HCT116 (cell line): ENCODE measurements around the gene PIGL. TPM values are rescaled to one million over a fixed set of nuclear protein-coding genes. Genes with fewer than 3 reads are reported as not detected.

ENCODE experiments used
- ATAC-seq: fragments of 200-7000 bp; cut with Tn5 transposase; 2 replicates; pipeline ENCODE4 v1.9.1; 2020; ENCODE audit warnings: mild to moderate bottlenecking, moderate library complexity
- BruUV-seq: library from RNA; stranded (reverse); fragments of 400-500 nt; replicated peaks from 2 replicates; lab custom pipeline; 2021; lab: Mats Ljungman, UMichigan
- CTCF ChIA-PET: fragments of 300-600 bp; sonication (Branson Sonifier 250); formaldehyde crosslinking; loops from one replicate; lab custom pipeline; 2021; ENCODE audit warnings: antibody characterized with exemption; lab: Charles Lee
- POLR2A ChIA-PET: fragments of 300-600, 350-600 bp; sonication (Branson Sonifier 250); formaldehyde crosslinking; loops from one replicate; lab custom pipeline; 2021; ENCODE audit warnings: antibody characterized with exemption; lab: Charles Lee
- RAD21 ChIA-PET, 2 experiments: fragments of 300-600 bp; sonication (Branson Sonifier 250); formaldehyde crosslinking; loops; one replicate each; lab custom pipeline; 2023; ENCODE audit warnings: low total read pairs in 2 of 2; ENCODE audit not compliant: uncharacterized antibody in 2 of 2, unreplicated experiment in 2 of 2, low non-redundant PET in 1 of 2; lab: Charles Lee
- DNase-seq: peaks from one replicate; pipeline ENCODE4 v3.0.0-alpha.2; 2010; ENCODE audit warnings: low read depth, low spot score
- H2AFZ ChIP-seq: fragments of 200-600 bp; shearing (Covaris generic), sonication (generic); 2 replicates; pipeline ENCODE4 v1.6.1; 2017; ENCODE audit warnings: low read depth, mixed run types, mixed read lengths, antibody characterized with exemption, low read length; ENCODE audit not compliant: poor library complexity, severe bottlenecking
- H3K27ac ChIP-seq: 2 replicates; pipeline ENCODE4 v1.5.1; 2012; ENCODE audit warnings: low read depth, low read length
- H3K27me3 ChIP-seq: fragments of 200-600 bp; sonication (generic); 2 replicates; pipeline ENCODE4 v1.6.1; 2016; ENCODE audit warnings: mixed run types, low read length, mixed read lengths; ENCODE audit not compliant: insufficient read depth
- H3K36me3 ChIP-seq, 2 experiments: fragments of 200-500 bp in 1 of 2; fragments of 200-600 bp in 1 of 2; sonication (Bioruptor generic) in 1 of 2; sonication (generic) in 1 of 2; 2 replicates each; pipeline versions ENCODE4 v1.5.1 to v1.6.1; 2014 to 2016; ENCODE audit warnings: low read length in 2 of 2, inconsistent platforms in 1 of 2, mixed read lengths in 1 of 2, mixed run types in 1 of 2; ENCODE audit not compliant: insufficient read depth in 2 of 2, control insufficient read depth in 1 of 2
- H3K4me1 ChIP-seq, 2 experiments: fragments of 200-600 bp in 1 of 2; sonication (generic) in 1 of 2; 2 replicates each; pipeline versions ENCODE4 v1.5.1 to v1.6.1; 2012 to 2017; ENCODE audit warnings: low read length in 2 of 2, inconsistent platforms in 1 of 2, mild to moderate bottlenecking in 1 of 2, mixed read lengths in 1 of 2, mixed run types in 1 of 2, moderate library complexity in 1 of 2; ENCODE audit not compliant: insufficient read depth in 2 of 2, control insufficient read depth in 1 of 2
- H3K4me2 ChIP-seq: fragments of 200-600 bp; sonication (generic); 2 replicates; pipeline ENCODE4 v1.6.1; 2017; ENCODE audit warnings: mixed run types, low read length, mixed read lengths
- H3K4me3 ChIP-seq, 2 experiments: fragments of 200-600 bp in 1 of 2; sonication (generic) in 1 of 2; replicated peaks in 1 of 2; 2 replicates each; pipeline ENCODE4 v1.5.1; 2011 to 2016; ENCODE audit warnings: low read length in 2 of 2, control low read depth in 1 of 2, low read depth in 1 of 2, mild to moderate bottlenecking in 1 of 2, mixed read lengths in 1 of 2, mixed run types in 1 of 2
- H3K79me2 ChIP-seq: fragments of 200-600 bp; sonication (generic); 2 replicates; pipeline ENCODE4 v1.6.1; 2017; ENCODE audit warnings: mild to moderate bottlenecking, mixed run types, low read length, moderate library complexity, mixed read lengths; ENCODE audit not compliant: insufficient read depth
- H3K9ac ChIP-seq: fragments of 200-600 bp; sonication (generic); 2 replicates; pipeline ENCODE4 v1.6.1; 2016; ENCODE audit warnings: low read length, mixed read lengths
- H3K9me2 ChIP-seq: fragments of 200-600 bp; sonication (generic), shearing (Covaris generic); 2 replicates; pipeline ENCODE4 v1.6.1; 2017; ENCODE audit warnings: mixed run types, mild to moderate bottlenecking, moderate library complexity; ENCODE audit not compliant: insufficient read depth
- H3K9me3 ChIP-seq, 2 experiments: fragments of 200-500 bp in 1 of 2; fragments of 200-600 bp in 1 of 2; sonication (Bioruptor generic) in 1 of 2; sonication (generic) in 1 of 2; 2 replicates each; pipeline ENCODE4 v1.6.1; 2014 to 2017; ENCODE audit warnings: low read length in 2 of 2, mixed read lengths in 2 of 2, inconsistent platforms in 1 of 2, low read depth in 1 of 2, mild to moderate bottlenecking in 1 of 2, mixed run types in 1 of 2, moderate library complexity in 1 of 2; ENCODE audit not compliant: control insufficient read depth in 1 of 2, insufficient read depth in 1 of 2
- H4K20me1 ChIP-seq: fragments of 200-600 bp; sonication (generic), shearing (Covaris generic); 2 replicates; pipeline ENCODE4 v1.6.1; 2017; ENCODE audit warnings: mixed run types, mild to moderate bottlenecking, moderate library complexity; ENCODE audit not compliant: insufficient read depth
- ATF3 ChIP-seq: IDR thresholded peaks from 2 replicates; pipeline ENCODE4 v1.6.1; 2012
- CBX3 ChIP-seq: IDR thresholded peaks from 2 replicates; pipeline ENCODE4 v1.6.1; 2012; ENCODE audit warnings: low read depth
- CEBPB ChIP-seq: IDR thresholded peaks from 2 replicates; pipeline ENCODE4 v1.6.1; 2012; ENCODE audit warnings: low read depth
- CTCF ChIP-seq, 3 experiments: fragments of 200-600 bp in 1 of 3; sonication (generic) in 1 of 3; IDR thresholded peaks in 2 of 3; conservative IDR thresholded peaks in 1 of 3; 2 replicates each; pipeline ENCODE4 v1.5.1; 2012 to 2017; ENCODE audit warnings: low read depth in 2 of 3, low read length in 2 of 3, antibody characterized with exemption in 1 of 3, borderline replicate concordance in 1 of 3, control low read depth in 1 of 3, mild to moderate bottlenecking in 1 of 3, mixed read lengths in 1 of 3, mixed run types in 1 of 3, moderate library complexity in 1 of 3; ENCODE audit not compliant: insufficient read depth in 1 of 3
- ELF1 ChIP-seq: IDR thresholded peaks from 2 replicates; pipeline ENCODE4 v1.6.1; 2012; ENCODE audit warnings: low read depth, borderline replicate concordance
- EZH2 ChIP-seq: fragments of 200-600 bp; sonication (generic); IDR thresholded peaks from 2 replicates; pipeline ENCODE4 v1.6.1; 2017; ENCODE audit warnings: antibody characterized with exemption, mixed run types
- FOSL1 ChIP-seq: IDR thresholded peaks from 2 replicates; pipeline ENCODE4 v1.6.1; 2012; ENCODE audit warnings: low read depth
- MAX ChIP-seq: IDR thresholded peaks from 2 replicates; pipeline ENCODE4 v1.6.1; 2012
- POLR2AphosphoS5 ChIP-seq: IDR thresholded peaks from 2 replicates; pipeline ENCODE4 v1.6.1; 2011; ENCODE audit warnings: mild to moderate bottlenecking, low read depth, low read length, moderate library complexity
- RAD21 ChIP-seq: IDR thresholded peaks from 2 replicates; pipeline ENCODE4 v1.6.1; 2012; ENCODE audit warnings: low read depth, mild to moderate bottlenecking
- TCF7L2 ChIP-seq: IDR thresholded peaks from 2 replicates; pipeline ENCODE4 v1.7.0; 2011; ENCODE audit warnings: borderline replicate concordance, inconsistent platforms; ENCODE audit not compliant: insufficient read depth, insufficient read length; ENCODE audit errors: extremely low read depth
- ZBTB33 ChIP-seq: IDR thresholded peaks from 2 replicates; pipeline ENCODE4 v1.6.1; 2011; ENCODE audit warnings: mild to moderate bottlenecking, low read length, moderate library complexity; ENCODE audit not compliant: insufficient replicate concordance; ENCODE audit errors: extremely low read depth
- ZFX ChIP-seq: fragments of 450-650 bp; IDR thresholded peaks from 2 replicates; pipeline ENCODE4 v1.6.1; 2017
- intact Hi-C: fragments of 100-400 bp; cut with micrococcal nuclease; formaldehyde crosslinking; loops from 2 replicates; pipeline ENCODE4 v1.10.0; 2022
- total RNA-seq: library from RNA; stranded (reverse); gene quantifications from one replicate; pipeline ENCODE4 v1.2.1, GENCODE V29; 2021; ENCODE audit not compliant: unreplicated experiment

The PIGL gene
- total RNA-seq, 1 experiment from 2014 or later = 36.8 TPM

GRCh38 chr17:16361874-16362273 is 144.9 kb downstream of the PIGL start:
- CTCF ChIA-PET = no interaction called here

GRCh38 chr17:16363749-16364536 is 146.9 kb downstream of the PIGL start:
- Histone ChIP-seq H3K9ac (no peak overlapping the region), H3K9me3 (no peaks in the 10 kb centered on the region), H3K4me2 (no peak overlapping the region), H3K9me2 (no peaks in the 10 kb centered on the region), H4K20me1 (no peaks in the 10 kb centered on the region), H2AFZ (peak overlapping the region; percentile 75)
- ChIA-PET CTCF (interaction anchor here (0.6 to 3.0 kb wide), 22 partner anchors 9 to 157 kb away, joined by 3 to 31 read pairs (median 4); partner anchors contain the start of gene CENPV), RAD21 (interaction anchor here in 1 of 2 experiments (0.5 to 1.0 kb wide), 2 partner anchors 77 to 157 kb away, joined by 3 to 6 read pairs; no protein-coding TSS in a partner anchor)
- BruUV-seq = no TSS peak
- ATAC-seq = peak; percentile 97
- peak; percentile 72 for DNase-seq
- intact Hi-C loops = loop anchor here (2.0 kb wide), 1 partner anchor 157 kb away; no protein-coding TSS in a partner anchor
- no peak for TF ChIP-seq TCF7L2
- no peak for TF ChIP-seq ZBTB33
- TF ChIP-seq CTCF (IDR thresholded peaks at IDR 0.05 in 2 of 3, conservative IDR thresholded peaks at IDR 0.05 in 1 of 3; ENCODE audit: borderline replicate concordance in 1 of 3, insufficient read depth in 1 of 3, low read depth in 2 of 3, low read length in 2 of 3) = peak; percentile 92 to 97 (median 96)
- peak; percentile 41; the same call in 1 of the 2 replicates for TF ChIP-seq MAX
- TF ChIP-seq ATF3 = no peak
- TF ChIP-seq POLR2AphosphoS5 = no peak
- peak; percentile 85 for TF ChIP-seq RAD21
- no peak for TF ChIP-seq EZH2
- TF ChIP-seq ZFX = no peak
- TF ChIP-seq CBX3 = peak; percentile 69; the same call in 1 of the 2 replicates
- TF ChIP-seq, all 23 proteins: peak for 4
- no peaks in the 10 kb centered on the region for H3K36me3 ChIP-seq
- H3K4me1 ChIP-seq = peaks cover 4 to 8% of the 10 kb centered on the region in 2 experiments; a peak in 2 of 4 replicates
- H3K4me3 ChIP-seq = no peak overlapping the region
- H3K79me2 ChIP-seq = no peaks in the 10 kb centered on the region
- H3K27ac ChIP-seq = no peak overlapping the region
- POLR2A ChIA-PET = interaction anchor here (0.6 to 2.0 kb wide), 8 partner anchors 12 to 148 kb away, joined by 3 to 11 read pairs (median 6); partner anchors contain the start of genes NCOR1 and UBB
- no peaks in the 10 kb centered on the region for H3K27me3 ChIP-seq

More at GRCh38 chr17:16361874-16362273, 144.9 kb downstream of the PIGL start:
- intact Hi-C loops = loop anchor here (2.0 kb wide), 1 partner anchor 159 kb away; no protein-coding TSS in a partner anchor
- no peak for TF ChIP-seq ELF1
- no peak for TF ChIP-seq FOSL1
- TF ChIP-seq TCF7L2 = no peak
- TF ChIP-seq CEBPB = no peak
- Histone ChIP-seq H3K4me3 (no peak overlapping the region), H3K27ac (no peak overlapping the region), H2AFZ (no peak overlapping the region), H3K9me2 (no peaks in the 10 kb centered on the region), H4K20me1 (no peaks in the 10 kb centered on the region), H3K79me2 (no peaks in the 10 kb centered on the region), H3K36me3 (no peaks in the 10 kb centered on the region), H3K9ac (no peak overlapping the region), H3K4me1 (peaks cover 4 to 8% of the 10 kb centered on the region in 2 experiments; a peak in 2 of 4 replicates), H3K9me3 (no peaks in the 10 kb centered on the region), H3K4me2 (no peak overlapping the region), H3K27me3 (no peaks in the 10 kb centered on the region)
- ChIA-PET RAD21 (no interaction called here), POLR2A (no interaction called here)
- no peak for DNase-seq
- no peak for ATAC-seq
- BruUV-seq = no TSS peak
